Brain microvascular endothelial cell (primary cell): ENCODE data around the gene ANKS3.

Experiments used
- DNase-seq: peaks from one replicate; pipeline ENCODE4 v3.0.0-alpha.2; 2020
- H3K27ac ChIP-seq: fragments of 250-450 bp; sonication (Bioruptor Pico); 2 replicates; pipeline ENCODE4 v1.5.1; 2020; ENCODE audit warnings: mild to moderate bottlenecking, moderate library complexity
- H3K27me3 ChIP-seq: fragments of 250-450 bp; sonication (Bioruptor Pico); replicated peaks from 2 replicates; pipeline ENCODE4 v1.5.1; 2020; ENCODE audit warnings: mild to moderate bottlenecking
- H3K36me3 ChIP-seq: fragments of 250-450 bp; sonication (Bioruptor Pico); replicated peaks from 2 replicates; pipeline ENCODE4 v1.5.1; 2020; ENCODE audit warnings: mild to moderate bottlenecking
- H3K4me3 ChIP-seq: 2 replicates; pipeline ENCODE4 v1.5.1; 2011; ENCODE audit warnings: low read depth, mild to moderate bottlenecking, control low read depth, low read length, moderate library complexity
- in situ Hi-C: cut with HindIII; loops from 2 replicates; pipeline ENCODE4 v1.10.0; 2017; ENCODE audit warnings: low sequenced_read_pairs, low pct_ligation_motif_present
- TF ChIP-seq, protein P1 (sequence below): IDR thresholded peaks from 2 replicates; pipeline ENCODE4 v1.5.1; 2011; ENCODE audit warnings: low read depth, mild to moderate bottlenecking, moderate library complexity, low read length, control low read depth, inconsistent platforms; ENCODE audit errors: missing control alignments

The ANKS3 gene

GRCh38 chr16:4680673-4681470 is 53.2 kb downstream of the ANKS3 start:
- Histone ChIP-seq H3K27me3 (no peaks in the 10 kb centered on the region), H3K27ac (no peak overlapping the region), H3K4me3 (no peak overlapping the region), H3K36me3 (peaks cover 46% of the 10 kb centered on the region)
- DNase-seq, result no peak
- in situ Hi-C loops, result no loop called here
- TF ChIP-seq, protein P1, sequence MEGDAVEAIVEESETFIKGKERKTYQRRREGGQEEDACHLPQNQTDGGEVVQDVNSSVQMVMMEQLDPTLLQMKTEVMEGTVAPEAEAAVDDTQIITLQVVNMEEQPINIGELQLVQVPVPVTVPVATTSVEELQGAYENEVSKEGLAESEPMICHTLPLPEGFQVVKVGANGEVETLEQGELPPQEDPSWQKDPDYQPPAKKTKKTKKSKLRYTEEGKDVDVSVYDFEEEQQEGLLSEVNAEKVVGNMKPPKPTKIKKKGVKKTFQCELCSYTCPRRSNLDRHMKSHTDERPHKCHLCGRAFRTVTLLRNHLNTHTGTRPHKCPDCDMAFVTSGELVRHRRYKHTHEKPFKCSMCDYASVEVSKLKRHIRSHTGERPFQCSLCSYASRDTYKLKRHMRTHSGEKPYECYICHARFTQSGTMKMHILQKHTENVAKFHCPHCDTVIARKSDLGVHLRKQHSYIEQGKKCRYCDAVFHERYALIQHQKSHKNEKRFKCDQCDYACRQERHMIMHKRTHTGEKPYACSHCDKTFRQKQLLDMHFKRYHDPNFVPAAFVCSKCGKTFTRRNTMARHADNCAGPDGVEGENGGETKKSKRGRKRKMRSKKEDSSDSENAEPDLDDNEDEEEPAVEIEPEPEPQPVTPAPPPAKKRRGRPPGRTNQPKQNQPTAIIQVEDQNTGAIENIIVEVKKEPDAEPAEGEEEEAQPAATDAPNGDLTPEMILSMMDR, result no peak

- Histone ChIP-seq H3K27ac (no peak overlapping the region), H3K36me3 (peaks cover 42% of the 10 kb centered on the region), H3K27me3 (no peaks in the 10 kb centered on the region), H3K4me3 (no peak overlapping the region)
- TF ChIP-seq, protein P1, result no peak
- DNase-seq, result no peak
- in situ Hi-C loops, result no loop called here
Measured at GRCh38 chr16:4679850-4680636, 54.0 kb downstream of the ANKS3 start.

DNA sequence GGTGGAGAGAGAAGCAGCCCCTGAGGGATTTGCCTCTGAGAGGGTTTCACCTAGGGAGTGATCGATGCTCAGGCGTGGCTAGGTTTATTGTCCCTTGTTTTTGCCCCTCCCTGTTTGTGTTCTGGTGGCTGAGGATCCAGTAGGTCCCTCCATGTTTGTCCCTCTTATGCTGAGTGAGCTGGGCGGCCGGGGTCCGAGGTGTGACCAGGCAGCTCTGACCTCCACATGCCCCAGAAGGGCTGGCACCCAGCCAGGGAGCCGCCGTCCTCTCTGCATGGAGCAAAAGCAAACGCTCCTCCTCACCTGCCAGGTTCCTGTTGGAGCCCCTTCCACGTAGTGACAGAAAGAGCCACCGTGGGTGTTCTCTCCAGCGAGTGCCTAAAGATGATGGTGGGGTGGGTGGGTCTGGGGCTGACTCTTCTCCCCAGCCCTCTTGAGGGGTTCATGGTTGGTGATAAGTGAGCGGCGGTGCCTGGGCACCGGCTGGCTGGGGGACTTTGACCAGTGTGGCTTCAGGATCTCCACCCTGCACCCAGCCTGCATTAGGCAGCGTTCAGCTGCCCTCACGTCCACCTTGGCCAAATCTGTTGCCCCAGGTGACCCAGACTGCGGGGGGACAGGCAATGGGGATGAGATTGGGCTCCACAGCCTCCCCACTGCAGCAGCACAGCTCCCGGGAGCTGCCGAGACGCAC is 54.8 kb downstream of the ANKS3 start:
- Histone ChIP-seq H3K4me3 (no peak overlapping the region), H3K36me3 (peaks cover 36% of the 10 kb centered on the region), H3K27ac (no peak overlapping the region), H3K27me3 (no peaks in the 10 kb centered on the region)
- TF ChIP-seq, protein P1, result no peak
- no peak for DNase-seq
- in situ Hi-C loops, result no loop called here

GRCh38 chr16:4678596-4678995 is 55.5 kb downstream of the ANKS3 start:
- Histone ChIP-seq H3K27ac (no peak overlapping the region), H3K36me3 (peaks cover 37% of the 10 kb centered on the region), H3K27me3 (no peaks in the 10 kb centered on the region), H3K4me3 (no peak overlapping the region)
- TF ChIP-seq, protein P1, result no peak
- no peak for DNase-seq
- in situ Hi-C loops, result no loop called here

- H3K4me3 ChIP-seq, result no peak overlapping the region
- H3K27me3 ChIP-seq, result no peaks in the 10 kb centered on the region
- peaks cover 34% of the 10 kb centered on the region for H3K36me3 ChIP-seq
- DNase-seq, result no peak
- in situ Hi-C loops, result no loop called here
- H3K27ac ChIP-seq, result no peak overlapping the region
- TF ChIP-seq, protein P1, result no peak
Measured at GRCh38 chr16:4677994-4678393, 56.1 kb downstream of the ANKS3 start.
